Common myeloid progenitor, CD34-positive (primary cell): ENCODE results near the gene CXorf49.
"Not testable (repeated sequence)": the region's sequence is repeated elsewhere in the genome, so short reads cannot be mapped to it uniquely, and the experiment has no call there.

Experiments used
- CTCF ChIA-PET: fragments of 350-600 bp; sonication (Branson Sonifier 250); formaldehyde crosslinking; loops from one replicate; lab custom pipeline; 2021; ENCODE audit warnings: antibody characterized with exemption; lab: Charles Lee
- POLR2A ChIA-PET: fragments of 350-600 bp; sonication (Branson Sonifier 250); formaldehyde crosslinking; loops from one replicate; lab custom pipeline; 2021; ENCODE audit warnings: antibody characterized with exemption; lab: Charles Lee
- DNase-seq, 3 donors: peaks; one replicate each; pipeline versions ENCODE4 v3.0.0 to v3.0.0-alpha.2; 2013
- H3K27ac ChIP-seq, 2 experiments: 1 replicate in 1 of 2; 2 replicates in 1 of 2; pipeline ENCODE4 v1.7.0; 2013; ENCODE audit warnings: inconsistent platforms in 2 of 2, low read length in 2 of 2, mild to moderate bottlenecking in 2 of 2, low read depth in 1 of 2, moderate library complexity in 1 of 2; ENCODE audit not compliant: severe bottlenecking in 2 of 2, insufficient read depth in 1 of 2, poor library complexity in 1 of 2
- H3K27me3 ChIP-seq, 5 experiments: replicated peaks in 2 of 5; 1 replicate in 3 of 5; 2 replicates in 2 of 5; pipeline versions ENCODE4 v1.6.1 to v1.7.0; 2013; ENCODE audit warnings: low read length in 4 of 5, mild to moderate bottlenecking in 2 of 5, moderate library complexity in 2 of 5, inconsistent platforms in 1 of 5; ENCODE audit not compliant: insufficient read depth in 5 of 5, control insufficient read depth in 4 of 5
- H3K36me3 ChIP-seq, 4 experiments: 1 replicate in 2 of 4; 2 replicates in 2 of 4; pipeline versions ENCODE4 v1.6.1 to v1.7.0; 2013; ENCODE audit warnings: low read length in 3 of 4, control low read depth in 1 of 4, mild to moderate bottlenecking in 1 of 4; ENCODE audit not compliant: control insufficient read depth in 4 of 4, insufficient read depth in 4 of 4
- H3K4me1 ChIP-seq, 4 experiments: 1 replicate in 3 of 4; 2 replicates in 1 of 4; pipeline versions ENCODE4 v1.6.1 to v1.7.1; 2013; ENCODE audit warnings: low read length in 3 of 4, mild to moderate bottlenecking in 3 of 4, control low read depth in 1 of 4, inconsistent platforms in 1 of 4, moderate library complexity in 1 of 4; ENCODE audit not compliant: control insufficient read depth in 4 of 4, insufficient read depth in 4 of 4; ENCODE audit errors: control extremely low read depth in 1 of 4
- H3K4me3 ChIP-seq, 7 experiments: 1 replicate in 4 of 7; 2 replicates in 3 of 7; pipeline versions ENCODE4 v1.5.1 to v1.7.0; 2013; ENCODE audit warnings: mild to moderate bottlenecking in 7 of 7, low read length in 6 of 7, moderate library complexity in 6 of 7, inconsistent platforms in 2 of 7, low read depth in 2 of 7, control low read depth in 1 of 7; ENCODE audit not compliant: insufficient read depth in 4 of 7, control insufficient read depth in 1 of 7; ENCODE audit errors: extremely low read depth in 1 of 7
- H3K9me3 ChIP-seq, 5 experiments: 1 replicate in 4 of 5; 2 replicates in 1 of 5; pipeline versions ENCODE4 v1.6.1 to v1.7.1; 2013; ENCODE audit warnings: low read length in 4 of 5, mild to moderate bottlenecking in 2 of 5, inconsistent platforms in 1 of 5, low read depth in 1 of 5, moderate library complexity in 1 of 5; ENCODE audit not compliant: control insufficient read depth in 4 of 5, insufficient read depth in 2 of 5; ENCODE audit errors: control extremely low read depth in 1 of 5
- WGBS: methylation state at CpG from one replicate; pipeline ENCODE4 v1.1.5; 2013; ENCODE audit not compliant: insufficient coverage; 5-methylcytosine and 5-hydroxymethylcytosine counted together

The CXorf49 gene

DNA sequence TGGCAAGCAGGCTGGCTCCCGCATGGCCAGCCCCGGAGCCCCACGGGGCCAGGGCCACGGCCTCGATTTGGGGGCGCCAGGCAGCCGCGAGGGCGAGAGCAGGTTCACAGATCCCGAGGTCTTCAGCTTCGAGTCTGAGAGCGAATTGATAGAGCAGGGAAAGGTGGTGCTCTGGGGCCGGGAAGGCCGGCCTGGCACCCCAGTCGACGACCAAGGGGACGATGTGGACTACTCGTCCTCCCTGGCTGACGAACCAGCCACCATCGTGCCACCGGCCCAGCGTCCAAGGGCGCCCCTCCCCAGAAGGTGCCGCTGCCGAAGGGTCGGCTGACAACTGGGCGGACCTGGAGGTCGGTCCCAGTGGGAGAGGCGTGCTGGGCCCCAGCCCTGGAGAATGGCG is 1.1 kb upstream of the CXorf49 start:
- no CpG with 5 or more reads among the region's 30 CpGs for WGBS
- H3K27ac ChIP-seq, H3K4me1 ChIP-seq, DNase-seq, H3K9me3 ChIP-seq, H3K4me3 ChIP-seq, H3K36me3 ChIP-seq, POLR2A ChIA-PET, H3K27me3 ChIP-seq, CTCF ChIA-PET: not testable (repeated sequence)

DNA sequence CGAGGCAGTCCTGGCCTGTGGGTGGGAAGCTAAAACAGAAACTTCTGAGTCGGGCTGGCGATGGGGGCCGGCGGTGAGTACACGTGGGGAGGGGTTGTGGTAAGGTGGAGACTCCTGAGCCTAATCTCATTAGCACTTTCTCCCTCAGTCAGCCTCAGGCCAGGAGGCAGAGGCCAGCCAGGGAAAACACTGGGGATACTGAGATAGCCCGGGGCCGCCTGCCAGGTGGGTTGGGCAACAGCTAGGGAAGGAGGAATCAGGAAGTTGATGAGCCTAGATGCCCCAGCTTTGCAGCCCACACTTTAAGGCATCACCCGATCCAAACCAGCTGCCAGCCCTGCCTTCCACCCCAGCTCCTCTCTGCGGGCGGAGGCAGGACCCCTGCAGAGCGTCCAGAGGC is 1.8 kb downstream of the CXorf49 start:
- H3K9me3 ChIP-seq, H3K27ac ChIP-seq, H3K27me3 ChIP-seq, H3K4me3 ChIP-seq, H3K4me1 ChIP-seq, CTCF ChIA-PET, H3K36me3 ChIP-seq, POLR2A ChIA-PET, DNase-seq: not testable (repeated sequence)
- WGBS: no CpG with 5 or more reads among the region's 12 CpGs

DNA sequence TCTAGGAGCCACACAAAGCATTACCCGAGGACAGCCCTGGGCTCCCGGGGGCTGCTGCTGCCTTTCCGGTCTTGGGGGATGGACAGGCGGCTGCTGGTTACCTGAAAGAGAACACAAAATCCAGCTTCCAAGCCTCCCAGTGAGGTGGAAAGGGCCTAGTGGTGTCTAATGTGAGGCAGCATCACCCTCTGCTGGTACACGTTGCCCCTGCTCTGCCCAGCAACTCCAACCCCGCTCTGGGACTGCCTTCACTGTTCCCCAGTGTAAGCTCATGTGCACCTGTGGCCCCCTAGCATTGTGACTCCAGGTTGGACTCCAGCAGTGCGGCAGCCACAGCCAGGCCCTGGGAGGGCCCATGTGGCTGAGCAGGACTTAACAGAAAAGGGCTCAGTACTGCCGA is 2.5 kb downstream of the CXorf49 start:
- H3K27ac ChIP-seq, H3K4me1 ChIP-seq, H3K27me3 ChIP-seq, H3K9me3 ChIP-seq, DNase-seq, H3K4me3 ChIP-seq, H3K36me3 ChIP-seq, CTCF ChIA-PET, POLR2A ChIA-PET: not testable (repeated sequence)
- WGBS: no CpG with 5 or more reads among the region's 8 CpGs

DNA sequence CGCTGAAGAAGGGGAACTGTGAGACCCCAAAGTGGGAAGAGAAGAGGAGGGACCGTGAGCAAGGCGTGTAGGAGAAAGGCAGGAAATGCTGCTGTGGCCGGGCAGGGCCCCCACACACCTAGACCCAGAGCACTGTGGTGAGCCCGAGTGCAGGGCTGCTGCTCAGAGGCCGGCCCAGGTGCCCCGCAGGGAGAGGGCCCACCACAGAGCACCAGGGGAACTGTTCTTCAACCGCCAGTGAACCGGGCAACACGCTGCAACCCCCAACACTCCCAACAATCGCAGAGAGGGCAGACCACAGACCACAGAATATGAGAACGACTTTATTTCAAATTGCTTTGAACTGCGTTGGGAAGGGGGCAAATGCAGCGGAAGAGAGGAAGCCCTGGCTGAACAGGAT is 4.0 kb downstream of the CXorf49 start:
- H3K36me3 ChIP-seq, H3K27me3 ChIP-seq, H3K9me3 ChIP-seq, DNase-seq, H3K27ac ChIP-seq, CTCF ChIA-PET, POLR2A ChIA-PET, H3K4me1 ChIP-seq, H3K4me3 ChIP-seq: not testable (repeated sequence)
- no CpG with 5 or more reads among the region's 14 CpGs for WGBS

DNA sequence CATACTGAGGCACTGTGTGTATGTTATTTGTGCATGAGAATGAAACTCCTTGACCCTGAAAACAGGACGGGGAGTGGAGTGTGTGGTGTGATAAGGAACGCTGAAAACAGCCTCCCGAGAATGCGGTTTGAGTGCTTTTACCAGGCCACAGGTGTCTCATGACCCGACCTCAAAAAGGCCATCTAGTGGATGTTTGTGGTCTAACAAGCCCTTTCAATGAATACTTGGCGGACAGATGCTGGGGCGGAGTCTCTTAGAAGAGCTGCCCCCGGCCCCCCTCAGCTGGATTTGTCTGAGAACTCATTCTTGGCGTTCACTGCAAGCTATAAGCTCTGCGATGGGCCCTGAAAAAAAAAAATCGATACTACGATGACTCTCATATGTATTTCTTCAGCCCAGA is 15.2 kb downstream of the CXorf49 start:
- H3K27ac ChIP-seq, CTCF ChIA-PET, H3K27me3 ChIP-seq, H3K9me3 ChIP-seq, H3K4me3 ChIP-seq, POLR2A ChIA-PET, H3K36me3 ChIP-seq, DNase-seq, H3K4me1 ChIP-seq: not testable (repeated sequence)
- WGBS: no CpG with 5 or more reads among the region's 12 CpGs

DNA sequence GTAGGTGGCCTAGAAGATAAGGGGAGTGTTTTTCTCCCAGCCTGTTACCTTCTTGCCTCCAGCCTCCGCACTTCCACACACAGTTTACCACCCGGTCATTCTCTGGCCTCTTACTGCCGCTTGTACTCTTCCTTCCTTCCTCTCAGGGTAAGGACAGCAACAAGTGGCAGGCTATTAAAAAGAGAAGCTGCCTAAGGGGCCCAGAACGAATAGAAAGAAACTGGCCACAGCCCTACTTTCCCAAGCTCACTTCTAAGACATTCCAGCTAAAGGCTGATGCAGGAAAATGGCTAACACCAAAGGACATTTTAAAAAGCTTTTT is 19.1 kb downstream of the CXorf49 start:
- H3K4me3 ChIP-seq, POLR2A ChIA-PET, H3K4me1 ChIP-seq, CTCF ChIA-PET, H3K9me3 ChIP-seq, DNase-seq, H3K36me3 ChIP-seq, H3K27me3 ChIP-seq, H3K27ac ChIP-seq: not testable (repeated sequence)
- WGBS: no CpG with 5 or more reads among the region's 4 CpGs

DNA sequence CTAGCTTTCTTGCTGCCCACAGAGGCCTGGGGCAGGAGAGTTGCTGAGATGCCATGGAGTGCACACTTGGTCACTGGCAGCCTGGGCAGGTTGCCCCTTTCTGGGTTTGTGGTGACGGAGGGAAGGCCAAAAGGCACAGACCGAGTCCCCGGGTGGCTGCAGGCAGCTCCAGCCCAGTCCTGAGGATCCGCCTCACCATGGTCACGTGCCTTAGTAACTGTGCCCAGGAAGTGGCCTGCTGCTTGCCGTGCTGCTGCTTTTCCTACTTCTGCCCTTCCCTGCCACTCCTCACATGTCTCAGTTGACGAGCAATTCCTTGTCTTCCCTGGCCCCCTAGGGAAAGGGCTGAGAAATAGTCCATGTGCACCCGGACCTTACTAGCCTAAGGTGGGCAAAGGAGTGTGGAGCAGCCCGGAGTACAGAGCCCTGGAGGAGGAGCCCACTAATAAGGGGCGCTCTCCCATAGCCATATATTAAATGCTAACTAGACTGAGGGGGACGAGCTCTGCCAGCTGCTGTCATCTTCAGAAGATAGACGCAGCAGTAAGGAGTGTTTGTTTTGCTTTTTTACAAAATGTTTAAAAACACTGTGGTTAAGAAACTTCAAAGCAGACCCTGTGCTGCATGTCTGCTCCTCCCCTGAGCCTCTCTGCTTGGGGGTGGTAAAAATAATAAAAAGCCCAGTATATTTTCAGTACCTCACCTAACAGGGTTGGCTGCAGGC is 19.6 kb downstream of the CXorf49 start:
- H3K27ac ChIP-seq, POLR2A ChIA-PET, H3K27me3 ChIP-seq, H3K4me1 ChIP-seq, H3K36me3 ChIP-seq, DNase-seq, H3K4me3 ChIP-seq, H3K9me3 ChIP-seq, CTCF ChIA-PET: not testable (repeated sequence)
- no CpG with 5 or more reads among the region's 12 CpGs for WGBS
